Gastroesophageal sphincter (tissue), 3 donors: ENCODE results near the gene RSPH9.

Experiments used
- CTCF ChIP-seq, 4 experiments: fragments of 200-600 bp in 2 of 4; fragments of 450-650 bp in 2 of 4; sonication (generic) in 1 of 4; IDR thresholded peaks; one replicate each; pipeline ENCODE4 v1.5.1; 2017 to 2019; ENCODE audit warnings: antibody characterized with exemption in 4 of 4, mild to moderate bottlenecking in 2 of 4, moderate library complexity in 2 of 4
- POLR2A ChIP-seq, 2 donors: fragments of 450-650 bp; IDR thresholded peaks; one replicate each; pipeline ENCODE4 v1.6.1; 2017; ENCODE audit warnings: antibody characterized with exemption in 2 of 2, mild to moderate bottlenecking in 2 of 2, moderate library complexity in 1 of 2

GRCh38 chr6:43699564-43700186 lies 54.8 kb downstream of the RSPH9 start:
- TF ChIP-seq POLR2A (IDR thresholded peaks at IDR 0.05) (no peak), CTCF (IDR thresholded peaks at IDR 0.05) (no peak)
